A673 (cell line): ENCODE results near the gene CCDC169.

Experiments
- EZH2 ChIP-seq: fragments of 200-600 bp; sonication (generic); IDR thresholded peaks from 2 replicates; pipeline ENCODE4 v1.6.1; 2017; ENCODE audit warnings: borderline replicate concordance, low read depth, mild to moderate bottlenecking, mixed read lengths, antibody characterized with exemption, low read length; ENCODE audit not compliant: poor library complexity, severe bottlenecking
- TF ChIP-seq, protein P1 (sequence below): fragments of 300-800, 200-600 bp; sonication (generic); conservative IDR thresholded peaks from 2 replicates; pipeline ENCODE4 v1.5.1; 2017; ENCODE audit warnings: low read depth, mild to moderate bottlenecking, antibody characterized with exemption, low read length, moderate library complexity, mixed read lengths

DNA sequence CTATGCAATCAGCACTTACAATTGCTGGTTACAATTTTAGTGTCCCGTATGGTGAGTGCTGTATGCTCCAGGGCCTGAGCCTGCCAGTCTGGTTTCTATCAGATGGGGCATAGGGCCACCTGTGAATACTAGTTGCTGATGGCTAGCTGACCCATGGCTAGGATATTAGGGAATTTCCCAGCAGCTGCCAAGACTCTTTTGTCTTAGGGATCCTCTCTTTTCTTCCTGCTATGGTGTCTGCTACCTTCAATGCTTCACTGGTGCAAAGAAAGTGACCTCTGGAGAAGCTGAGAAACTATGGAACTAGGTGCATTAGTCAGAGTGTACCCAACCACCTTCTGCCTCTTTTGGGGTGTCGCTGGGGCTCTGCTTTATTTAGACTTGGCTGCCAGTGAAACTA is 11.6 kb downstream of the CCDC169 start:
- TF ChIP-seq, protein P1, sequence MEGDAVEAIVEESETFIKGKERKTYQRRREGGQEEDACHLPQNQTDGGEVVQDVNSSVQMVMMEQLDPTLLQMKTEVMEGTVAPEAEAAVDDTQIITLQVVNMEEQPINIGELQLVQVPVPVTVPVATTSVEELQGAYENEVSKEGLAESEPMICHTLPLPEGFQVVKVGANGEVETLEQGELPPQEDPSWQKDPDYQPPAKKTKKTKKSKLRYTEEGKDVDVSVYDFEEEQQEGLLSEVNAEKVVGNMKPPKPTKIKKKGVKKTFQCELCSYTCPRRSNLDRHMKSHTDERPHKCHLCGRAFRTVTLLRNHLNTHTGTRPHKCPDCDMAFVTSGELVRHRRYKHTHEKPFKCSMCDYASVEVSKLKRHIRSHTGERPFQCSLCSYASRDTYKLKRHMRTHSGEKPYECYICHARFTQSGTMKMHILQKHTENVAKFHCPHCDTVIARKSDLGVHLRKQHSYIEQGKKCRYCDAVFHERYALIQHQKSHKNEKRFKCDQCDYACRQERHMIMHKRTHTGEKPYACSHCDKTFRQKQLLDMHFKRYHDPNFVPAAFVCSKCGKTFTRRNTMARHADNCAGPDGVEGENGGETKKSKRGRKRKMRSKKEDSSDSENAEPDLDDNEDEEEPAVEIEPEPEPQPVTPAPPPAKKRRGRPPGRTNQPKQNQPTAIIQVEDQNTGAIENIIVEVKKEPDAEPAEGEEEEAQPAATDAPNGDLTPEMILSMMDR, result no peak
- no peak for TF ChIP-seq EZH2
